ENCODE measurements around the gene DHRS2. TPM values are rescaled to one million over a fixed set of nuclear protein-coding genes. Genes with fewer than 3 reads are reported as not detected.

Gene DHRS2
- total RNA-seq, 1 experiment from 2014 or later: 1.2 TPM

- Histone ChIP-seq H3K27ac (ENCODE audit: low read depth, low read length, poor library complexity, severe bottlenecking) (no peak overlapping the region), H3K9me3 (ENCODE audit: low read depth, low read length, poor library complexity, severe bottlenecking) (no peaks in the 10 kb centered on the region), H3K36me3 (ENCODE audit: insufficient read depth, low read length, poor library complexity, severe bottlenecking) (no peaks in the 10 kb centered on the region), H3K4me1 (ENCODE audit: insufficient read depth, low read length, poor library complexity, severe bottlenecking) (peaks cover 23% of the 10 kb centered on the region), H3K27me3 (replicated peaks; ENCODE audit: insufficient read depth, low read depth, low read length, poor library complexity) (no peaks in the 10 kb centered on the region), H3K4me3 (ENCODE audit: low read depth, low read length, poor library complexity, severe bottlenecking) (no peak overlapping the region)
- POLR2A ChIA-PET (ENCODE audit: low non-redundant PET): no interaction called here
- TF ChIP-seq CTCF (conservative IDR thresholded peaks at IDR 0.05; ENCODE audit: low read depth, low read length): no peak
- TF ChIP-seq EZH2 (IDR thresholded peaks at IDR 0.05; ENCODE audit: borderline replicate concordance, low read depth, low read length, poor library complexity, severe bottlenecking): no peak
- no TSS peak for BruUV-seq (replicated peaks)
- CTCF ChIA-PET: no interaction called here
- DNase-seq (ENCODE audit: low spot score): no peak
- intact Hi-C loops (cut with micrococcal nuclease; ENCODE audit: unreplicated experiment): no loop called here
These were observed 8.8 kb downstream of the DHRS2 start for GRCh38 chr14:23644919-23645336.

GRCh38 chr14:23645504-23645811 is 9.3 kb downstream of the DHRS2 start:
- Histone ChIP-seq H3K4me1 (ENCODE audit: insufficient read depth, low read length, poor library complexity, severe bottlenecking) (peaks cover 18% of the 10 kb centered on the region), H3K4me3 (ENCODE audit: low read depth, low read length, poor library complexity, severe bottlenecking) (no peak overlapping the region), H3K9me3 (ENCODE audit: low read depth, low read length, poor library complexity, severe bottlenecking) (no peaks in the 10 kb centered on the region), H3K27ac (ENCODE audit: low read depth, low read length, poor library complexity, severe bottlenecking) (no peak overlapping the region), H3K27me3 (replicated peaks; ENCODE audit: insufficient read depth, low read depth, low read length, poor library complexity) (no peaks in the 10 kb centered on the region), H3K36me3 (ENCODE audit: insufficient read depth, low read length, poor library complexity, severe bottlenecking) (no peaks in the 10 kb centered on the region)
- no peak for DNase-seq (ENCODE audit: low spot score)
- CTCF ChIA-PET: no interaction called here
- BruUV-seq (replicated peaks): no TSS peak
- no peak for TF ChIP-seq CTCF (conservative IDR thresholded peaks at IDR 0.05; ENCODE audit: low read depth, low read length)
- no peak for TF ChIP-seq EZH2 (IDR thresholded peaks at IDR 0.05; ENCODE audit: borderline replicate concordance, low read depth, low read length, poor library complexity, severe bottlenecking)
- POLR2A ChIA-PET (ENCODE audit: low non-redundant PET): no interaction called here
- intact Hi-C loops (cut with micrococcal nuclease; ENCODE audit: unreplicated experiment): no loop called here

- Histone ChIP-seq H3K27ac (ENCODE audit: low read depth, low read length, poor library complexity, severe bottlenecking) (no peak overlapping the region), H3K27me3 (replicated peaks; ENCODE audit: insufficient read depth, low read depth, low read length, poor library complexity) (no peaks in the 10 kb centered on the region), H3K4me3 (ENCODE audit: low read depth, low read length, poor library complexity, severe bottlenecking) (no peak overlapping the region), H3K9me3 (ENCODE audit: low read depth, low read length, poor library complexity, severe bottlenecking) (no peaks in the 10 kb centered on the region), H3K4me1 (ENCODE audit: insufficient read depth, low read length, poor library complexity, severe bottlenecking) (peaks cover 12% of the 10 kb centered on the region), H3K36me3 (ENCODE audit: insufficient read depth, low read length, poor library complexity, severe bottlenecking) (no peaks in the 10 kb centered on the region)
- no TSS peak for BruUV-seq (replicated peaks)
- intact Hi-C loops (cut with micrococcal nuclease; ENCODE audit: unreplicated experiment): no loop called here
- DNase-seq (ENCODE audit: low spot score): no peak
- CTCF ChIA-PET: no interaction called here
- POLR2A ChIA-PET (ENCODE audit: low non-redundant PET): no interaction called here
- TF ChIP-seq CTCF (conservative IDR thresholded peaks at IDR 0.05; ENCODE audit: low read depth, low read length) (no peak), EZH2 (IDR thresholded peaks at IDR 0.05; ENCODE audit: borderline replicate concordance, low read depth, low read length, poor library complexity, severe bottlenecking) (no peak)
These were observed 9.9 kb downstream of the DHRS2 start for GRCh38 chr14:23645812-23646647.

All from A673 (cell line).